Thyroid gland (tissue), 4 donors: ENCODE data around the gene VAMP7.

Source experiments
- CTCF ChIP-seq, 6 experiments: fragments of 200-600 bp in 3 of 6; fragments of 450-650 bp in 3 of 6; sonication (generic) in 3 of 6; IDR thresholded peaks; one replicate each; pipeline ENCODE4 v1.5.1; 2016 to 2019; ENCODE audit warnings: antibody characterized with exemption in 6 of 6, mild to moderate bottlenecking in 2 of 6, inconsistent platforms in 1 of 6, moderate library complexity in 1 of 6
- POLR2A ChIP-seq, 2 donors: fragments of 450-650 bp; IDR thresholded peaks; one replicate each; pipeline ENCODE4 v1.6.1; 2017; ENCODE audit warnings: antibody characterized with exemption in 2 of 2, mild to moderate bottlenecking in 2 of 2, moderate library complexity in 1 of 2

DNA sequence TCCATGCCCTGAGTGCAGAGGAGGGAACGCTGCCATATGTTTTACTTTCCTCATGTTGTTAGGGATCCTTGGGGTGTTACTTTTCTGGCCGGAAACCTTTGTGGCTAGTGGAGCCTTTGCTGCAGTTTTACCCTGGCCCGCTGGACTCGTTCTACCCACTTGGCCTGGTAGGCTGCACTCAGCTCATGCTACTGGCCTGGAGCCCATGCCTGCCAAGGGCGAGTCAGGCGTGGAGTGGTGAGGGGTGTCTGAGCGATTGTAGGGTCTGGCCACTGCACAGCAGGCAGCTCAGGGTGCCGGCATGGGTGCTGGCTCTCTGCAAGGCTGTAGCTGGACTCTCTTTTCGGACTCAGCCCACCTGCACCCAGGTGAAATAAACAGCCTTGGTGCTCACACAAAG is 75.0 kb downstream of the VAMP7 start:
- no peak for TF ChIP-seq CTCF (IDR thresholded peaks at IDR 0.05)
- TF ChIP-seq POLR2A (IDR thresholded peaks at IDR 0.05): no peak
